KMS-11 (cell line): ENCODE measurements around the gene FBXW8.
A peak's percentile ranks its signal among the peaks of the same experiment; 100 is the strongest.

Experiments used
- H2AFZ ChIP-seq: fragments of 200-600 bp; sonication (generic); 2 replicates; pipeline ENCODE4 v1.6.1; 2016; ENCODE audit warnings: antibody characterized with exemption, mixed run types, low read depth
- H3K27ac ChIP-seq: fragments of 200-600 bp; sonication (generic); 2 replicates; pipeline ENCODE4 v1.6.1; 2016; ENCODE audit warnings: mild to moderate bottlenecking, mixed run types
- H3K27me3 ChIP-seq: fragments of 200-600 bp; sonication (generic); 2 replicates; pipeline ENCODE4 v1.6.1; 2017; ENCODE audit warnings: mild to moderate bottlenecking, low read depth, mixed run types, moderate library complexity; ENCODE audit not compliant: insufficient read depth
- H3K36me3 ChIP-seq: fragments of 200-600 bp; sonication (generic); 2 replicates; pipeline ENCODE4 v1.6.1; 2017; ENCODE audit warnings: mild to moderate bottlenecking, mixed run types; ENCODE audit not compliant: insufficient read depth
- H3K4me1 ChIP-seq: fragments of 200-600 bp; sonication (generic); 2 replicates; pipeline ENCODE4 v1.6.1; 2016; ENCODE audit warnings: mild to moderate bottlenecking, low read depth, mixed run types; ENCODE audit not compliant: poor library complexity, severe bottlenecking
- H3K4me2 ChIP-seq: fragments of 200-600 bp; sonication (generic); 2 replicates; pipeline ENCODE4 v1.7.0; 2016; ENCODE audit warnings: mild to moderate bottlenecking, mixed run types
- H3K4me3 ChIP-seq: fragments of 200-600 bp; sonication (generic); IDR thresholded peaks from 2 replicates; pipeline ENCODE4 v1.6.1; 2017; ENCODE audit warnings: low read depth, low read length, mixed read lengths; ENCODE audit not compliant: insufficient read depth
- H3K79me2 ChIP-seq: fragments of 200-600 bp; sonication (generic); 2 replicates; pipeline ENCODE4 v1.6.1; 2016; ENCODE audit warnings: low read depth, mixed run types; ENCODE audit not compliant: insufficient read depth
- H3K9ac ChIP-seq: fragments of 200-600 bp; sonication (generic); 2 replicates; pipeline ENCODE4 v1.6.1; 2016; ENCODE audit warnings: mild to moderate bottlenecking, mixed run types
- H4K20me1 ChIP-seq: fragments of 200-600 bp; sonication (generic); 2 replicates; pipeline ENCODE4 v1.6.1; 2016; ENCODE audit warnings: mild to moderate bottlenecking, mixed run types; ENCODE audit not compliant: insufficient read depth
- TF ChIP-seq, protein P1 (sequence below): fragments of 200-600 bp; sonication (generic); conservative IDR thresholded peaks from 2 replicates; pipeline ENCODE4 v1.6.1; 2017; ENCODE audit warnings: low read depth, mild to moderate bottlenecking, antibody characterized with exemption, low read length, moderate library complexity, mixed read lengths

Gene FBXW8

DNA sequence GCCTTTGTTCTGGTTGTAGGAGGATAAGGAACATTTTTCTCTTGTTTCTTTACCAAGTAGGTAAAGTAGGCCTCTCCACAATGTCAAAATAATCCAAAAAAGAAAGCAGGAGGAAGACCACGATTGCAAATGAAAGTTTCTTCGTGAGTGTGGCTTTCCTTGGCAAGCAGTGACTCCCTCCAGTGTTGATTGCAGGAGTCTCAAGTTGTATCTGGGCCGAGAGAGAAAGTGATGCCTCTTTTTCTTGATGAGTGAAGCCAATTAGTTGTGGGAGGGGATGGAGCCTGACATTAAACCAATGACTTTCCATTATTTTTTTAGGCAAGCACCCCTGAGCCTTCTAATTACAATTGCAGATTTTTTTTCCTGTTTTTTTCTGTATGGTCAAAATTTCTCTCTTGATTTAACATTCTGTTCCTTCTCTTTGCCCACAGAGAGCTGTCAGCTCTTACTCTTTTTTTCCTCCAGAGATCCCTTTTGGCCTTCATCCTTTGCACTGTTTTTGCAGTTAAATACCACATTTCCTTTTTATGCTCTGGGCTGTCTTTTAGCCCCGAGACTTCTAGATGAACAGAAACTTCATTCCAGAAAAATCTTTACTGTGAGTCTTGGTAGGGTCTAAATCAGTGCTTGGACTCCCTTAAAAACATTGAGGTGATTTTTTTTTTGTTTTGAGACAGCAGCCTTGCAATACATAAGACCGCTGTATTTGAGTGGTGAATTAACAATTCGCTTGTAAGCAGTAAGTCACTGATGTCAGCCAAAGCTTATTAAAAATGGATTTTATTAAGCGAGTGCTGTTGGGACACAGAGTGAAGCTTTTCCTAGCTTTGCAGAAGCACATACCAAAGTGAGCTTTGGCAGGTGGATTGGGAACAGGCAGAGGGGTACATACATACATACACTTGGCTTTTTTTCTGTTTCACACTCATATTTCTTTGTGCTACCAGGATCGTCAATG is 15.8 kb downstream of the FBXW8 start:
- H3K36me3 ChIP-seq = no peaks in the 10 kb centered on the region
- no peaks in the 10 kb centered on the region for H3K27me3 ChIP-seq
- no peak overlapping the region for H2AFZ ChIP-seq
- no peak overlapping the region for H3K9ac ChIP-seq
- H3K27ac ChIP-seq = no peak overlapping the region
- H4K20me1 ChIP-seq = no peaks in the 10 kb centered on the region
- H3K4me1 ChIP-seq = peaks cover 53% of the 10 kb centered on the region
- TF ChIP-seq, protein P1, sequence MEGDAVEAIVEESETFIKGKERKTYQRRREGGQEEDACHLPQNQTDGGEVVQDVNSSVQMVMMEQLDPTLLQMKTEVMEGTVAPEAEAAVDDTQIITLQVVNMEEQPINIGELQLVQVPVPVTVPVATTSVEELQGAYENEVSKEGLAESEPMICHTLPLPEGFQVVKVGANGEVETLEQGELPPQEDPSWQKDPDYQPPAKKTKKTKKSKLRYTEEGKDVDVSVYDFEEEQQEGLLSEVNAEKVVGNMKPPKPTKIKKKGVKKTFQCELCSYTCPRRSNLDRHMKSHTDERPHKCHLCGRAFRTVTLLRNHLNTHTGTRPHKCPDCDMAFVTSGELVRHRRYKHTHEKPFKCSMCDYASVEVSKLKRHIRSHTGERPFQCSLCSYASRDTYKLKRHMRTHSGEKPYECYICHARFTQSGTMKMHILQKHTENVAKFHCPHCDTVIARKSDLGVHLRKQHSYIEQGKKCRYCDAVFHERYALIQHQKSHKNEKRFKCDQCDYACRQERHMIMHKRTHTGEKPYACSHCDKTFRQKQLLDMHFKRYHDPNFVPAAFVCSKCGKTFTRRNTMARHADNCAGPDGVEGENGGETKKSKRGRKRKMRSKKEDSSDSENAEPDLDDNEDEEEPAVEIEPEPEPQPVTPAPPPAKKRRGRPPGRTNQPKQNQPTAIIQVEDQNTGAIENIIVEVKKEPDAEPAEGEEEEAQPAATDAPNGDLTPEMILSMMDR = no peak
- H3K4me3 ChIP-seq = no peak overlapping the region
- H3K79me2 ChIP-seq = 0 out of 2 replicates have a peak, but pooled peaks cover 7% of the 10 kb centered on the region
- peak overlapping the region; percentile 93; the same call in 1 of the 2 replicates for H3K4me2 ChIP-seq

- H3K4me1 ChIP-seq = peaks cover 46% of the 10 kb centered on the region
- H4K20me1 ChIP-seq = no peaks in the 10 kb centered on the region
- no peak overlapping the region for H3K9ac ChIP-seq
- H2AFZ ChIP-seq = no peak overlapping the region
- H3K4me3 ChIP-seq = no peak overlapping the region
- no peaks in the 10 kb centered on the region for H3K36me3 ChIP-seq
- no peak overlapping the region for H3K4me2 ChIP-seq
- 0 out of 2 replicates have a peak, but pooled peaks cover 7% of the 10 kb centered on the region for H3K79me2 ChIP-seq
- no peak overlapping the region for H3K27ac ChIP-seq
- TF ChIP-seq, protein P1 = no peak
- H3K27me3 ChIP-seq = no peaks in the 10 kb centered on the region
These were observed 16.6 kb downstream of the FBXW8 start for GRCh38 chr12:116927244-116927940.

- no peak overlapping the region for H3K27ac ChIP-seq
- H3K79me2 ChIP-seq = 0 out of 2 replicates have a peak, but pooled peaks cover 7% of the 10 kb centered on the region
- no peak overlapping the region for H2AFZ ChIP-seq
- no peak overlapping the region for H3K4me3 ChIP-seq
- no peaks in the 10 kb centered on the region for H3K27me3 ChIP-seq
- no peaks in the 10 kb centered on the region for H3K36me3 ChIP-seq
- H3K4me2 ChIP-seq = no peak overlapping the region
- TF ChIP-seq, protein P1 = no peak
- no peaks in the 10 kb centered on the region for H4K20me1 ChIP-seq
- H3K4me1 ChIP-seq = peaks cover 35% of the 10 kb centered on the region
- H3K9ac ChIP-seq = no peak overlapping the region
These were observed 17.8 kb downstream of the FBXW8 start for GRCh38 chr12:116928504-116928903.

- no peaks in the 10 kb centered on the region for H3K27me3 ChIP-seq
- H4K20me1 ChIP-seq = no peaks in the 10 kb centered on the region
- peaks cover 7% of the 10 kb centered on the region; the same call in 1 of the 2 replicates for H3K79me2 ChIP-seq
- H3K4me3 ChIP-seq = no peak overlapping the region
- TF ChIP-seq, protein P1 = no peak
- H2AFZ ChIP-seq = no peak overlapping the region
- no peak overlapping the region for H3K9ac ChIP-seq
- peaks cover 21% of the 10 kb centered on the region for H3K4me1 ChIP-seq
- no peak overlapping the region for H3K27ac ChIP-seq
- no peaks in the 10 kb centered on the region for H3K36me3 ChIP-seq
- H3K4me2 ChIP-seq = no peak overlapping the region
These were observed 19.1 kb downstream of the FBXW8 start for GRCh38 chr12:116929885-116930284.
